Kidney epithelial cell (primary cell): Measurements from ENCODE around the gene FLAD1. TPM values are rescaled to one million over a fixed set of nuclear protein-coding genes. Genes with fewer than 3 reads are reported as not detected.

Source experiments
- DNase-seq: peaks from one replicate; pipeline ENCODE4 v3.0.0-alpha.2; 2010; ENCODE audit warnings: low read depth
- H3K27me3 ChIP-seq: 2 replicates; pipeline ENCODE4 v1.6.0; 2011; ENCODE audit warnings: low read length; ENCODE audit not compliant: control insufficient read depth, insufficient read depth
- H3K36me3 ChIP-seq: 2 replicates; pipeline ENCODE4 v1.5.1; 2011; ENCODE audit warnings: low read length; ENCODE audit not compliant: control insufficient read depth, insufficient read depth
- H3K4me3 ChIP-seq: 2 replicates; pipeline ENCODE4 v1.5.1; 2011; ENCODE audit warnings: low read depth, mild to moderate bottlenecking, control low read depth, low read length
- CTCF ChIP-seq: IDR thresholded peaks from 2 replicates; pipeline ENCODE4 v1.5.1; 2011; ENCODE audit warnings: mild to moderate bottlenecking, moderate library complexity, low read length, control low read depth, inconsistent platforms; ENCODE audit not compliant: insufficient read depth, poor library complexity, severe bottlenecking
- total RNA-seq: library from RNA; depleted of rRNA; stranded (reverse); fragments of >200 nt; gene quantifications from 2 replicates; pipeline ENCODE4 v1.2.3, GENCODE V29; 2015

Gene FLAD1
- total RNA-seq, 1 donor from 2014 or later, result 53.0 TPM

GRCh38 chr1:154969860-154970452, 13.2 kb upstream of the FLAD1 start:
- no peaks in the 10 kb centered on the region for H3K27me3 ChIP-seq
- no peak for DNase-seq
- peak overlapping the region; percentile 50 for H3K4me3 ChIP-seq
- no peak for TF ChIP-seq CTCF
- peaks cover 6% of the 10 kb centered on the region for H3K36me3 ChIP-seq

GRCh38 chr1:154970631-154971340, 12.4 kb upstream of the FLAD1 start, which contains the start of gene SHC1:
Gene SHC1 (minus strand): TSS chr1:154970747. CDS start chr1:154970526, 221 bp downstream.
- TF ChIP-seq CTCF, result no peak
- Histone ChIP-seq H3K36me3 (peaks cover 4% of the 10 kb centered on the region), H3K27me3 (no peaks in the 10 kb centered on the region), H3K4me3 (peak within 1 kb of the TSS; percentile 50)
- peak; percentile 70 for DNase-seq

GRCh38 chr1:154971341-154971998, 11.7 kb upstream of the FLAD1 start:
- no peak for TF ChIP-seq CTCF
- Histone ChIP-seq H3K27me3 (no peaks in the 10 kb centered on the region), H3K4me3 (no peak overlapping the region), H3K36me3 (peaks cover 4% of the 10 kb centered on the region)
- no peak for DNase-seq

- Histone ChIP-seq H3K27me3 (no peaks in the 10 kb centered on the region), H3K36me3 (peaks cover 4% of the 10 kb centered on the region), H3K4me3 (peak overlapping the region; percentile 23)
- DNase-seq, result no peak
- no peak for TF ChIP-seq CTCF
Measured at GRCh38 chr1:154972213-154972516, 11.0 kb upstream of the FLAD1 start.

GRCh38 chr1:154972517-154973343, 10.4 kb upstream of the FLAD1 start:
- DNase-seq, result peak; percentile 89
- TF ChIP-seq CTCF, result no peak

More at GRCh38 chr1:154972517-154973343, 10.4 kb upstream of the FLAD1 start:
- peaks cover 1% of the 10 kb centered on the region for H3K36me3 ChIP-seq
- no peaks in the 10 kb centered on the region for H3K27me3 ChIP-seq
- peak overlapping the region; percentile 62 for H3K4me3 ChIP-seq
